ENCODE data around the gene MRPL23.

Gene MRPL23

DNA sequence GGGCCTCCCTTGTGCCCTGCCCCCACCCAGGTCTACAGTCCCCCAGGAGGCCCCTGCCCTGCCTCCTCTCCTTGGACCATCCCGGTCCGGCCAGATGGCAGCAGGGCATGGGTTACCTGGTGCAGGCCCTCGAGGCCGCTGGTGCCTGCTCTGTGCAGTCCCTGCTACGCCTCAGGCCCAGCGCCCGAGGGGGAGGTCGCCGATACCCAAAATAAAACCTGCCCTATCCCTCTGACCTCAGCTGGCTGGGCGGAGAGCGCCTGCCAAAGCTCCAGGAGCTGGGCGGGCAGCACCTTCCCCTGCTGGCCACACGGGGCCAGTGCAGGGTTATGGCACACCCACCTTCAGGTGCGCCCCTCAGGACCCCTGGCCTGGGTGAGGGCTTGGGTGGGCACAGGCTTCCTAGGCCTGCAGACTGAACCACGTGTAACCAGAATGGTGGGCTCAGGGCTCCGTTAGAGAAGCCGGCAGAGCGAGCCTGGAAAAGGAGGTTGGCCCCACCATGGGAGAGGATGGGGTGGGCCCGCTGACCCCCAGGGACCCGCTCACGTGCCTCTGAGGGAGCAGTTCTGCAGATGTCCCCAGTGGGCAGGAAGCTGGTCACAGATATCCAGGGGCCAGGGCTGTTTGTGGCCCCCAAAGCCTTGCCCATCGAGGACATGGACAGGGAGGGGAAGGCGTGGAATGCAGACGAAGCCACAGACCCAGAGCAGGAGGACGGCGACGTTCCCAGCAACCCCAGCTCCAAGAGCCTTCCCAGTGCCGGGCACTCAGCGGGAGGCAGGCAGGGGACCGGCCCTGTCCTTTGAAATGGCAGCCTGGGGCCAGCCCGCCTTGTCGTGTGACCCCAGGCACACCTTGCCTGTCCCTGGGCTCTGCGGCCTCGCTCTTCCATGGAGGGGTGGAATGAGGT is 29.4 kb upstream of the MRPL23 start:
- no peak overlapping the region for H3K4me3 ChIP-seq (ENCODE audit: low read depth, low read length)
- TF ChIP-seq, protein P1, sequence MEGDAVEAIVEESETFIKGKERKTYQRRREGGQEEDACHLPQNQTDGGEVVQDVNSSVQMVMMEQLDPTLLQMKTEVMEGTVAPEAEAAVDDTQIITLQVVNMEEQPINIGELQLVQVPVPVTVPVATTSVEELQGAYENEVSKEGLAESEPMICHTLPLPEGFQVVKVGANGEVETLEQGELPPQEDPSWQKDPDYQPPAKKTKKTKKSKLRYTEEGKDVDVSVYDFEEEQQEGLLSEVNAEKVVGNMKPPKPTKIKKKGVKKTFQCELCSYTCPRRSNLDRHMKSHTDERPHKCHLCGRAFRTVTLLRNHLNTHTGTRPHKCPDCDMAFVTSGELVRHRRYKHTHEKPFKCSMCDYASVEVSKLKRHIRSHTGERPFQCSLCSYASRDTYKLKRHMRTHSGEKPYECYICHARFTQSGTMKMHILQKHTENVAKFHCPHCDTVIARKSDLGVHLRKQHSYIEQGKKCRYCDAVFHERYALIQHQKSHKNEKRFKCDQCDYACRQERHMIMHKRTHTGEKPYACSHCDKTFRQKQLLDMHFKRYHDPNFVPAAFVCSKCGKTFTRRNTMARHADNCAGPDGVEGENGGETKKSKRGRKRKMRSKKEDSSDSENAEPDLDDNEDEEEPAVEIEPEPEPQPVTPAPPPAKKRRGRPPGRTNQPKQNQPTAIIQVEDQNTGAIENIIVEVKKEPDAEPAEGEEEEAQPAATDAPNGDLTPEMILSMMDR (IDR thresholded peaks at IDR 0.05; ENCODE audit: low read depth, low read length, missing control alignments): peak; percentile 60
- DNase-seq (ENCODE audit: low read depth): no peak

DNA sequence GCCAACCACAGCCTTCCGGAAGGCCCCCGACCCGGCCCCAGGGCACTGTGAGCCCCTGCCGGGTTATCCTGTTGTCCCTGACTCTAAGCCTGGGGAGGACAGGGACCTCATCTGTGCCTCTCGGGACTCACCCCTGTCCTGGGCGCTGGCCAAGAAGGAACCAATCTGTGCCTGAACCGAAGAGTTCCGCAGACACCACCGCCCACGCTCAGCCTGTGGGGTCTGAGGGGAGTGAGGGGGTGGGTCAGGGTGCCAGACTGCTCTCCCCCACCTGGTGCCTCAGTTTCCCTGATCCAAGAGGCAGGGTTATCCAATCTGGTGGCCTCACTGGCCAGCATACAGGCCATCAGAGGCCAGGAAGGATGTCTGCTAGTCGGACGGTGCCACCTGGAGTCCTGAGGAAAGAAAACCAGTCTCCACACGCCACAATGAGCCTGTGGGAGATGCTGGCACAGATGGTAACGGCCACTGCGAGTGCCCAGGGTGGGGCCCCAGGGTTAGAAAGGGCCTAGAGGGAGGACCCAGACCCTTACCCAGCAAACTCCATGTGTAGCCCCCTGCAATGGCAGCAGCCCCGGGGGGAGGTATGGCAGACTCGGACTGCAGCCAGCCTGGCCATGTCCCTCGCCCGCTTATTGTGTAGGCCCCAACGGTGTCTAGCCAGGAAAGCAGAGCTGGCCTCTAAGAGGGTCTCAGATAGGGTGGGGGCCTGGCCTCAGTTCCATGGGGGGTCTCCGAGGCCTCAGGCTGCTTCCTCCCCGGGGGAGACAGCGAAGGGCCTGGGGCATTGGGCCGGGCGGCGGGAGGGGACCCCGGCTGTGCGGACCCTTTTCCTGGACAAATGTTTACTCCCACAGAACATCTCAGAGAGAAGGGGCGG is 28.5 kb upstream of the MRPL23 start:
- H3K4me3 ChIP-seq (ENCODE audit: low read depth, low read length): no peak overlapping the region
- DNase-seq (ENCODE audit: low read depth): no peak
- TF ChIP-seq, protein P1 (IDR thresholded peaks at IDR 0.05; ENCODE audit: low read depth, low read length, missing control alignments): no peak

DNA sequence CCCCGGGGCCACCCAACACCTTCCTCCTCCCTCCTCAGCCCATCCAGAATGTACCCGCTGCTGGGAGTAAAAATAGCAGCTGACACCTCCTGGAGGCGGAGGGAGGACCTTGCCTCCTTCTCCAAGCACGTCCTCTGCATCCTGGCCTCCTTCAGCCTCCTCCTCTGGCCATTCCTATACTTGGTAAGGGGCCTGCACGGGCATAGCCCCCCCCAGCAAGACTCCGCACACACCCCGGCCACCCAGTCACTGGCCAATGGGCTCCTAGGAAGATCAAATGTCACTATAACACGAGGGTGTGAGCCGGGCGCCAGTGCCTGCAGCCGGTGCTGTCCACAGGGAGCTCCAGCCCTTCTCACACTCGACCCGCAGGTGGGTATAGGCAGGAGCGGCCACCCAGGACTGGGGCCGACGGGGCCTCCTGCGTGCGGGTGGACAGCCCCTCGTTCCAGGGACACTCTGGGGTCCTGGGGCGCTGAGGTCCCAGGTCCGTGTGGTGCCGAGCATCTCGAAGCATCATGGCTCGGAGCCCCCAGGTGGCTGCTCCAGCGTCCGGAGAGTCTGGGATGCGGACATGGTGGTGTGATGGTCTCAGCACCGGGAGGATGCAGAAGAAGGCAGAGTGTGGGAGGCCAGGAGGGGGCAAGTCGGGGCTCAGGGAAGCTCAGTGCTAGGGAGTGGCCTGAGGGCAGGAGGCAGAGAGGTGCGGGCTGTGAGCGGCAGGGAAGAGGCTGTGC is 27.6 kb upstream of the MRPL23 start, which contains the start of gene TNNT3:
TNNT3 (plus strand) TSS at position 313 of the 737 bp plus-strand sequence. CDS start 3,172 bp downstream, outside the sequence.
- no peak within 1 kb of the TSS for H3K4me3 ChIP-seq (ENCODE audit: low read depth, low read length)
- TF ChIP-seq, protein P1 (IDR thresholded peaks at IDR 0.05; ENCODE audit: low read depth, low read length, missing control alignments): no peak
- DNase-seq (ENCODE audit: low read depth): no peak

DNA sequence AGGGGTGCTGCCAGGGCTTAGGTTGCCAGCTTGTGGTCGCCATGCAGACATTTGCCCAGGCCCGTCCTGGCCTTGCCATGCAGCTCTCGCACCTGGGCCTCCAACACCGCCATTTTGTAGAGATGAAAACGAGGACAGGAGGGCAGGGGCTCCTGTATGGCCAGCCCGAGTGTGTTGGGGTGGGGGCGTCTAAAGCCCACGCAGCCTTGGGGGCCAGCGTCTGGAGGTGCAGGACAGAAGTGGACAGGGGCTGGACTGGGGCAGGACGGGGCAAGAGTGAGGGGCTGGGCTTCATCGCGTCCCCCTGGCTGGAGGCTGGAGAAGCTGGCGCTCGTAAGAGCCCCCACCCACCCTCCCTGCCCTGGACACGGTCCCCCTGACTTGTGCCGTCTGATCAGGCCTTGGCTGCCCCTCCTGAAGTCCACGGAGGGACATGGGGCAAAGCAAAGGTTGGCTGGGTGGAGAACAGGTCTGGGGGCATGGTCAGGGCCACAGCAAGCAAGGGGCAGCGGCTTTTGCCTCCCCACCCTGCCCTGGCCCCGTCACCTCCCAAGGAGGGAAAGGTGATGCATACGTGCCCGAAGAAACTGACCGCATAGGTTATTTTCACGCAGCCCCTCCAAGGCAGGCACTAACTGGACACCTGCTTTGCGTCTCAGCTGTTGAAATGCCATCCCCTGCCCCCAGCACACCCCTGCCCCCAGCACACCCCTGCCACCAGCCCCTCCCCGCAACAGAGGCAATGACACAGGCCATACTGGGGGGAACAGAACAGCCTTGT is 26.8 kb upstream of the MRPL23 start:
- H3K4me3 ChIP-seq (ENCODE audit: low read depth, low read length): no peak overlapping the region
- TF ChIP-seq, protein P1 (IDR thresholded peaks at IDR 0.05; ENCODE audit: low read depth, low read length, missing control alignments): no peak
- no peak for DNase-seq (ENCODE audit: low read depth)

DNA sequence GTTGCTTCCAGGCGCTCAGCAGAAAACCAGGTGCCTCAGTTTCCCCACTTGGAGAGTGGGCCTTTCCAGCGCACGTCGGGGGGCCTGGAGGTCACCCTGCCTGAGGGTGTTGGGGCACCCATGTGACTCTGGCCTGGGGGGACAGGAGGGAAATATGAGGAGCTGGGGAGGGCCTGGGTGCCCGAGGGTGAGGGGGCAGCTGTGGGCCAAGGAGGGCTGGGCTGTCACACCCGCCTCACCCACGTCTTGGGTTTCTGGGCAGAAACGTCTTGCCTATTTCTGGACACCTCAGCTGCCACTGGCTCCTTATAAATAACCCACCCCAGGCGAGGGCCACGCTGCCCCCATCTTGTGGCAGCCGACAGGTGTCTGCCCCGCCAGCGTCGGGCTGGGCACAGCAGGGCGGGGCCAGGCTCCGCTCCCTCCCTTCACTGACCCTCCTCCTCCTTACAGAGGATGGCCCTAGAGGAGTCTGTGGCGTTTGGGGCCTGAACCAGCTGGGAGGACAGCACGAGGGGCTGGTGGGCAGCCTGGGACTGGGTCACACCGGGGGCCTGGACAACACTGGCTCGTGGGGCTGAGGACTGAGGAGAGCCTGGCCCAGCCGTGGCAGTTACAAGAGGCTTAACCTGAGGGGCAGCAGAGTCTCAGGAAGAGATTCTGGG is 26.1 kb upstream of the MRPL23 start:
- no peak for DNase-seq (ENCODE audit: low read depth)
- no peak overlapping the region for H3K4me3 ChIP-seq (ENCODE audit: low read depth, low read length)
- TF ChIP-seq, protein P1 (IDR thresholded peaks at IDR 0.05; ENCODE audit: low read depth, low read length, missing control alignments): no peak

Measured in GM12864 (cell line).